Activated CD4-positive, alpha-beta T cell treated with anti-CD3 and anti-CD28 coated beads, Interleukin-10, Interleukin-2, amounts not matched to agents 100 ng/mL and 50 ng/mL, durations not matched to agents 16 hours and 8 hours (primary cell): Measurements from ENCODE around the gene IKZF1.

Source experiments
- DNase-seq: peaks from one replicate; pipeline ENCODE4 v3.0.0-alpha.2; 2020

IKZF1 gene

GRCh38 chr7:50309721-50310120 lies 5.2 kb downstream of the IKZF1 start:
- DNase-seq = no peak

DNA sequence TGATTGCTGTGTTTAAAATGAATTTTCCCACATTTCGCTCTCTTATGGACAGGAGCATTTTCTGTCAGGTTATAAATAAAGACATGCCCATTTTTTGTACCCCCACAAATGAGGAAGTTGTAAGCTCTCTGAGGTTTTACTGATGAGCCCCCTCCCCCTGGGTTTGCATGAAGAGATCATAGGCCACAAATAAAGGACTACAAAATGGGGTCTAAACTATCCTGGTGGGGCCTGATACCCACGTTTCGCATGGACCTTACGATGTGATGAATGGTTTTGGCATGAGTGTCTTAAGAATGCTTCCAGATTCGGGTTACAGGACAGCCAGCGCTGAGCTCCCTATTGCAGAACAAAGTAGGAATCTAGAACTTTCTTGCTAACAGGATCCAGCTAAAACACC lies 5.8 kb downstream of the IKZF1 start:
- peak; percentile 63 for DNase-seq

- DNase-seq = no peak
Observed at GRCh38 chr7:50310956-50311355, 6.4 kb downstream of the IKZF1 start.

DNA sequence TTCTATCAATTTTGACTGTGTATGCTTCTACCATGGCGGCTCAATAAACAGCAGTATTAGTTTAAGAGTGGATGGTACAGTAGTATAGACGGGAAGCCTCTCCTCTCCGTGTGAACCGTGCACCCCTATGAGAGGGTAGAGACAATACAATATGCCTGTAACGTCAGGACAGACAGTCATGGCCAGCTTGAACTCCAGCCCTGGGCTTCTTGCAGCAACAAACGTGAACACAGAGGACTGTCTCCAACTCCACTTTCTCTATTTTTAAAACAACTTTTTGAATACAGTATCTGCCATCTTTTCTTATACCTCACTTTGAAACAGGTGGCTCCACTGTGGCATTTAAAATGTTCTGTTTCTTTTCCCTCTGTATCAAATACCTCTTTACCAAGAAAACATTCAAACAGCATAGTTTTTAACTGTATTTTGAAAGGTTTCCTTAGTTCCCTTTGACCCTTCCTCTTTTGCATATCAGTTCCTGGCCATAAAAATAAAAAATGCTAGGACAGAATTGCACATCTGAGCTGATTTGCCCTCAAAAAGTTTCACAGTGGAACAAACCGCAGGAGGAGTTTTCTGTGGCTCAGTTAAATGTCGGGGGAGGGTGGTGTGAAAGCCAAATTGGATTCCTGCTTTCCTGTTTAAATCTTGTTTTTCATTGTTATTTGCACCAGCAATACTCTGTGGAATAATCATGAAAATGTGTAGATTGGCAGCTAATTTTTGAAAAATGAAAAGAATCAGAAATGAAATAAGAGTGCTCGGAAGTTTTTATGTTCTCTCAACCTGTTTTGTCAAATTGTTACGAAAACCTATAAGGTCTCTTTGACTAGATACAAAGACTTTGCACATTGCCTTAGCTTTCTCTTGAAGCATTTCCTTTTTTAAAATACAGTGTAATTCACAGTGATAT lies 8.0 kb downstream of the IKZF1 start:
- DNase-seq = peak; percentile 68

DNA sequence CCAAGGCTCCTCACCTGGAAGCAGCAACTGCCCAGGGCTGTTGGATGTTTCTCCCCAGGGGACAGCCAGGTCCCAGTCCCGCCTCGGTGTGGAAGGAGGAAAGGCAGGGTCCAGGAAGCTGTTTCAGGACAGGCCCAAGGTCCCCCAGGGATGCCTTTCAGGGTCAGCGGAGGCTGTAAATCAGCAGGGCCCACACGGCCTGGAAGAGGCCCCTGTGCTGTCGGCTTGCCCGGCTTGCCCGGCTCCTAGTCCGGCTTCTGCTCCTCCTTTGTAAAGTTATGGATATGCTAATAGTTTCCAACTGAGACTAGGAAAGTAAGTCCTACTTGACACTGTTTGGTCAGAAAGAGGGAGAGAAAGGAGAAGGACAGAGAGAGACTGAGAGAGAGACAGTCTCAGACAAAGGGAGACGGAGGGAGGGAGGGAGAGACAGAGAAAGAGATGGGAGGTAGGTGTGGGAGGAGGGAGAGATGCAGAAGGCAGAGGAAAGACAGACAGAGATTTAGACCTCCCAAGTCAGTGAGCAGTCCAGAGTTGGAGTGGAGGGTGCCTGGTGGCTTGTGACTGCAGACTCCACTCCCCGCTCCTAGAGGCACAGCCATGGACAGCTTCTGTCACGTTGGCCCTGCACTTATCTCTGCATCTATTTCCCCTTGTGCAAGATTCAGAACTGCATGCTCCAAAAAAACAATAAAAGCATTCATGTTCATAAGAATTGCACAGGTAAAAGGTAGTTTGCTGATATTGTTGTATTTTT lies 10.5 kb downstream of the IKZF1 start:
- peak; percentile 58 for DNase-seq

GRCh38 chr7:50315739-50316671 lies 11.5 kb downstream of the IKZF1 start:
- DNase-seq = peak; percentile 72

DNA sequence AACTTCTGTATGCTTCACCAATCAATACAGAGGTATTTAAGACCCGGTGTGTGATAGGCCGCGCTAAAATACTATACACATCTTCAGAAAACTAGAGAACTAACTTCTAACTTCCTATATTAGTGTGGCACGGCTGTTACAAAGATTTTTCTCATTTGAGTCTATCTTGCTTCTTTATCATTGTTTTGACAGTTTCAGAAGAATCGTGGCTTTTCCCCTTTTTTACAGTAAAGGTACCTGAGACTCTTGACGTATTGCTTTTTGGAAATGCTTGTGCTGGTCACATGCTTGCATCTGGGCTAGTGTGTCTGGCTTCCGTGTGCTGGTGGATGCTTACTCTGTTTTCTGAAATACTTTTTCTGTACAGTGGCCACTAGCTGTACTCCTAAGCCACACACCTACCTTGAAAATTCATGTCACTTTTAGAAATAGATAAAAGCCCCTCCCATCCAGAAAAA lies 12.7 kb downstream of the IKZF1 start:
- DNase-seq = peak; percentile 91

GRCh38 chr7:50317697-50318669 lies 13.5 kb downstream of the IKZF1 start:
- DNase-seq = no peak

DNA sequence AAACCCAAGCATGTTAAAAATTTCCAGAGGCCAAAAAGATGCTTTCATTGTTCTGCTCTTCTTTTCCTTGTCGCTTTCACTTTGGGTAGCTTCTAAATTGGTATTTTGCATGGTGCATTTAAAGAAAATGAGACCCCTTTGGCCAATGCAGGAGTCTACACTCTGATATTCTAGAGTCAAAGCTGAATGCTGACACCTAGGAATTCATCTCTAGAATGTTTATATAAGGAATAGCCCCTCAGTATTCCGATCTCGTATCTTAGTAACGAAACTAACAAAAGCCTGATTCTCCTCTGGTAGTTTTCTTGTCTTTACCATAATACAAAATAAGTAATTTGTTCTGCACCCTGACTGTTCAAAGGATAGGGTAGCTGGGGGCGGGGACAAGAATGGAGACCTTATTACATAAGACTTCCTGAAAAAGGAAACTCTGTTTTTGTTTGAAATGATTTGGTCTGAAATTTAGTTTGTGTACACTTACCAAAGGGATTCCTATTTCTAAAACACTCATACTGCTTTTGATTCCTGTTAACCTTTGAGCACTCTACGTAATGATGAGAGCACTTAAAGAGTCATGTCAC lies 17.1 kb downstream of the IKZF1 start:
- DNase-seq = no peak

DNA sequence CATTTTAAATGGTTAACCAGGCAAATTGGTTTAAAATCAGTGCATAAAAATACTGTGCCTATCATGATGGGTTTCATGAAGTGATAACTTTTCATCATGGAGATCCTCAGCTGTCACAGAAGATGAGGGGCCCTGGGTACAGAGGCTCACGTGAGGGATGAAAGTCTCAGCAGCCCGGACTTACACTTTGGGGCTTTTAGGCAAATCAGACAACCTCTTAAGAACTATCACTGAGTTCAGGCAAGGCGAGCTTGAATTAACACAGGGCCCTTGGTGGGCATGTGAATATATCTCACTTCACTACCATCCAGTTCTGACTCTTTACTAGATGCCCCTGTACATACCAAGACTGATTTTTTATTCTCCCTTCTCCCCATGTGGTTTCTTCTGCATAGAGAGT lies 19.6 kb downstream of the IKZF1 start:
- DNase-seq = no peak

DNA sequence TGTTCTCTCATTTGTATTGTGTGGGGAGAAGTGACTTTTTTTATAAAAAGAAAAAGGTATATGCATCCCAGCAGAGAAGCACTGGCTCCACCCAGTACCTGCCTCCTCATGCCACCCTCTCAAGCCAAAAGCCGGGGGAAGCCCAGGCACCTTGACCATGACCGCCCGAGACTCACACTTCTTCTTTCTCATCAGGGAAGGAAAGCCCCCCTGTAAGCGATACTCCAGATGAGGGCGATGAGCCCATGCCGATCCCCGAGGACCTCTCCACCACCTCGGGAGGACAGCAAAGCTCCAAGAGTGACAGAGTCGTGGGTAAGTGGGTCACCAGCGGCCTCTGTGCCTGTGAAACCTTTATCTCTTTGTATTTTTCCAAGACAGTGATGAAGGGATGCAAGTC lies 22.9 kb downstream of the IKZF1 start:
- no peak for DNase-seq

DNA sequence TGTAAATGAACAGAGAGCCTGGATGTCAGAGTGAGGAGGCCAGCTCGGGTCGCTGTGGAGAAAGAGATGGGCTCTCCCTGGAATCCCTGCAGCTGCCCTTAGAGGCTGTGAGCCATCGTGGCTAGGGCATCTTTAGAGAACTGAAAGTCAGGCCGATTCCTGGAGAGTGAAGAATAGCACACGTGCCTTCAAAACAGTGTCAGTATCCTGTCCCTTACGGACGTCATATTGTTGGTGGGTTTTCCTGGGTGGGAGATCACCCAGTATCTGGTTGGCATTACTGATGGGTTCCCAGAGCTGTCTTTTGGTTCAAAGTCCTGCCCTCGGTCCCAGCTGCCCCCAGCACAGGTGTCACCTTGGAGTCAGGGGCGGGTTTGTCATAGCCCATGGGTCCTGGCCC lies 25.3 kb downstream of the IKZF1 start:
- DNase-seq = no peak

DNA sequence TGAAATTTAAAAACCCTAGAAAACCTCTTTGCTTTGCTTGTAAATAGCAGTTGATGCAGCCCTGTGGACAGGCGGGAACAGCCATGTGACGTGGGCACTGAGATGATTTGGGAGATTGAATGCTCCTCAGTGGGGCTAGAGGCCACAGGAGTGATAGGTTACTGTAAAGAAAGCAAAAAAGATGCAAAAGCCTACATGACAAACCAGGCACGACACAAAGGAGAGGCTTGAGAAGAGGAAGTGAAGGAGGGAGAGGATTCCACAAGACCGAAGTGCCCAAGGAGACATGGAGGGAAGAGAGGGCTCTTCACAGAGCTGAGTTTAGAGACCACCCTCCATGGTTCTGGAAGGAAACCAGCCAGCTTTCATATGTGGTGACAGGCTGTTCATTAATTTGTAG lies 25.7 kb downstream of the IKZF1 start:
- no peak for DNase-seq

GRCh38 chr7:50330696-50331095 lies 26.2 kb downstream of the IKZF1 start:
- DNase-seq = no peak

GRCh38 chr7:50331564-50332208 lies 27.2 kb downstream of the IKZF1 start:
- DNase-seq = peak; percentile 83

GRCh38 chr7:50332241-50333165 lies 28.0 kb downstream of the IKZF1 start:
- no peak for DNase-seq

DNA sequence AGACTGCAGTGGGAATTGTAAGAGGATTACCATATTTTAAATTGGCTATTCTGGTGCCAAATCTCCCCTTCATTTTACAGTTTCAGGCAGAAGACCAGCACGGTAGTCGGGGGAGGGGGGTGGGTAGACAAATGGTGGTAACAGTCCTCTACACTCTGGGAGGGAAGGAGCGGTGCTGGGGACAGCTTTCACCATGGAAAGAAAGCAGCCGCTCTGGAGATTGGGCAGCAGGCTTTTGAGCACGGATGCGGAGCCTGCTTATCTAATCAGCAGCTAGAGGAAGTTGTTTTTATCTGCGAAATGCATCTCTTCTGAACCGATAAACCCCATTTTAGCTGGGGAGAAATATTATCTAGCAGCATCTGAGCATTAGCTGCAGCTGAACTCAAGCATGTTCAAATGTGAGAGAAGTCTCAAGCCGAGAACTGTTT lies 28.7 kb downstream of the IKZF1 start:
- peak; percentile 73 for DNase-seq

GRCh38 chr7:50334341-50334994 lies 30.0 kb downstream of the IKZF1 start:
- DNase-seq = no peak

GRCh38 chr7:50335230-50335794 lies 30.8 kb downstream of the IKZF1 start:
- DNase-seq = no peak
